Esophagus muscularis mucosa (tissue), 4 donors: ENCODE data around the gene MTFP1. TPM values are rescaled to one million over a fixed set of nuclear protein-coding genes. Genes with fewer than 3 reads are reported as not detected.

ENCODE experiments used
- DNase-seq: peaks from one replicate; pipeline ENCODE4 v3.0.0-alpha.2; 2017; ENCODE audit errors: extremely low spot score
- H3K27ac ChIP-seq, 4 donors: fragments of 200-600 bp; sonication (generic); replicated peaks in 1 of 4; 1 replicate in 3 of 4; 2 replicates in 1 of 4; pipeline ENCODE4 v1.5.1; 2016 to 2019; ENCODE audit warnings: mild to moderate bottlenecking in 1 of 4
- H3K27me3 ChIP-seq, 4 donors: fragments of 200-600 bp; sonication (generic); one replicate each; pipeline versions ENCODE4 v1.5.1 to v1.6.0; 2016 to 2019
- H3K36me3 ChIP-seq, 4 donors: fragments of 200-600 bp; sonication (generic); one replicate each; pipeline ENCODE4 v1.5.1; 2016 to 2019
- H3K4me1 ChIP-seq, 4 donors: fragments of 200-600 bp; sonication (generic); one replicate each; pipeline ENCODE4 v1.5.1; 2016 to 2019
- H3K4me3 ChIP-seq, 4 donors: fragments of 200-600 bp; sonication (generic); 1 replicate in 2 of 4; 2 replicates in 2 of 4; pipeline ENCODE4 v1.5.1; 2016 to 2019; ENCODE audit warnings: mild to moderate bottlenecking in 4 of 4, moderate library complexity in 1 of 4
- H3K9me3 ChIP-seq, 4 donors: fragments of 200-600 bp; sonication (generic); 1 replicate in 3 of 4; 2 replicates in 1 of 4; pipeline ENCODE4 v1.5.1; 2016 to 2019
- CTCF ChIP-seq, 3 experiments: fragments of 200-600 bp in 2 of 3; fragments of 450-650 bp in 1 of 3; sonication (generic) in 2 of 3; IDR thresholded peaks; one replicate each; pipeline ENCODE4 v1.5.1; 2017 to 2019; ENCODE audit warnings: antibody characterized with exemption in 3 of 3, mild to moderate bottlenecking in 2 of 3, moderate library complexity in 1 of 3
- EP300 ChIP-seq: sonication (generic); formaldehyde crosslinking; IDR thresholded peaks from one replicate; pipeline ENCODE4 v1.6.1; 2017; ENCODE audit warnings: antibody characterized with exemption
- POLR2A ChIP-seq: fragments of 450-650 bp; IDR thresholded peaks from one replicate; pipeline ENCODE4 v1.6.1; 2017; ENCODE audit warnings: antibody characterized with exemption, moderate library complexity, mild to moderate bottlenecking, low read depth
- POLR2AphosphoS5 ChIP-seq, 2 donors: sonication (generic); formaldehyde crosslinking; IDR thresholded peaks; one replicate each; pipeline ENCODE4 v1.6.1; 2017; ENCODE audit warnings: antibody characterized with exemption in 2 of 2
- WGBS: methylation state at CpG from one replicate; pipeline ENCODE4 v1.1.5; 2018; 5-methylcytosine and 5-hydroxymethylcytosine counted together
- intact Hi-C: fragments of 100-400 bp; cut with DNase I; formaldehyde crosslinking; loops from one replicate; pipeline ENCODE4 v1.15.1; 2023
- total RNA-seq, 4 donors: library from RNA; depleted of rRNA; stranded (reverse); fragments of >200 nt; gene quantifications; one replicate each; pipeline versions ENCODE4 v1.1.0 to v1.2.1, GENCODE V29; 2016

Gene MTFP1
- total RNA-seq, 4 donors from 2014 or later, result 1.2 to 7.1 (median 3.4) TPM

GRCh38 chr22:30439226-30439625, 13.7 kb downstream of the MTFP1 start:
- intact Hi-C loops, result no loop called here
- H3K4me1 ChIP-seq, result peaks cover 0 to 5% (median 0%) of the 10 kb centered on the region in 4 donors
- no peaks in the 10 kb centered on the region for H3K36me3 ChIP-seq
- no peak for TF ChIP-seq POLR2AphosphoS5 (IDR thresholded peaks at IDR 0.05)
- no peak for TF ChIP-seq CTCF (IDR thresholded peaks at IDR 0.05)
- no peak for TF ChIP-seq POLR2A
- no peak for TF ChIP-seq EP300
- WGBS, result 94% methylated on average over 4 of the region's 4 CpGs
- no peak for DNase-seq
- no peak overlapping the region for H3K4me3 ChIP-seq
- H3K27me3 ChIP-seq, result peaks cover 0 to 20% (median 0%) of the 10 kb centered on the region in 4 donors
- H3K9me3 ChIP-seq, result no peaks in the 10 kb centered on the region
- H3K27ac ChIP-seq, result no peak overlapping the region

GRCh38 chr22:30439836-30440235, 14.3 kb downstream of the MTFP1 start:
- Histone ChIP-seq H3K4me1 (peaks cover 0 to 5% (median 0%) of the 10 kb centered on the region in 4 donors), H3K27ac (no peak overlapping the region), H3K27me3 (peaks cover 0 to 26% (median 0%) of the 10 kb centered on the region in 4 donors), H3K9me3 (no peaks in the 10 kb centered on the region), H3K4me3 (no peak overlapping the region), H3K36me3 (no peaks in the 10 kb centered on the region)
- intact Hi-C loops, result no loop called here
- DNase-seq, result no peak
- WGBS, result 88% methylated on average over 7 of the region's 11 CpGs
- TF ChIP-seq POLR2A, result no peak
- no peak for TF ChIP-seq POLR2AphosphoS5 (IDR thresholded peaks at IDR 0.05)
- TF ChIP-seq EP300, result no peak
- TF ChIP-seq CTCF (IDR thresholded peaks at IDR 0.05), result no peak

DNA sequence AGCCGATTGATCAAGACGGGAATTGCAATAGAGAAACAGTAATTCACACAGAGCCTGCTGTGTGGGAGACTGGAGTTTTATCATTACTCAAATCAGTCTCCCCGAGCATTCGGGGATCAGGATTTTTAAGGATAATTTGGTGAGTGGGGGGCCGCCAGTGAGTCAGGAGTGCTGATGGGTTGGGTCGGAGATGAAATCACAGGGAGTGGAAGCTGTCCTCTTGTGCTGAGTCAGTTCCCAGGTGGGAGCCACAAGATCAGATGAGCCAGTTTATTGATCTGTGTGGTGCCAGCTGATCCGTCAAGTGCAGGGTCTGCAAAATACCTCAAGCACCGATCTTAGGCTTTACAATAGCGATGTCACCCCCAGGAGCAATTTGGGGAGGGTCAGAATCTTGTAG, 15.5 kb downstream of the MTFP1 start:
- intact Hi-C loops, result no loop called here
- no peak overlapping the region for H3K27ac ChIP-seq
- WGBS, result 84% methylated on average over 9 of the region's 9 CpGs

GRCh38 chr22:30444632-30445437, 19.3 kb downstream of the MTFP1 start:
- WGBS, result 30% methylated on average over 11 of the region's 11 CpGs

More for the DNA sequence above, 15.5 kb downstream of the MTFP1 start:
- Histone ChIP-seq H3K4me1 (no peaks in the 10 kb centered on the region), H3K36me3 (no peaks in the 10 kb centered on the region), H3K4me3 (no peak overlapping the region), H3K9me3 (no peaks in the 10 kb centered on the region), H3K27me3 (peaks cover 0 to 38% (median 0%) of the 10 kb centered on the region in 4 donors)
- no peak for DNase-seq
- TF ChIP-seq CTCF (IDR thresholded peaks at IDR 0.05) (no peak), EP300 (no peak), POLR2A (no peak), POLR2AphosphoS5 (IDR thresholded peaks at IDR 0.05) (no peak)

More at GRCh38 chr22:30444632-30445437, 19.3 kb downstream of the MTFP1 start:
- H3K27me3 ChIP-seq, result peaks cover 0 to 46% (median 0%) of the 10 kb centered on the region in 4 donors
- H3K27ac ChIP-seq, result no peak overlapping the region
- no peaks in the 10 kb centered on the region for H3K4me1 ChIP-seq
- no peaks in the 10 kb centered on the region for H3K9me3 ChIP-seq
- DNase-seq, result no peak
- no peak overlapping the region for H3K4me3 ChIP-seq
- TF ChIP-seq EP300 (no peak), CTCF (IDR thresholded peaks at IDR 0.05) (peak; percentile 48 to 69 (median 55)), POLR2A (no peak)
- H3K36me3 ChIP-seq, result no peaks in the 10 kb centered on the region
- intact Hi-C loops, result no loop called here
